Heart left ventricle (tissue), 16 donors: ENCODE results near the gene RND3. TPM values are rescaled to one million over a fixed set of nuclear protein-coding genes. Genes with fewer than 3 reads are reported as not detected.

Experiments used
- ATAC-seq, 4 donors: fragments of 200-7000 bp; cut with Tn5 transposase; one replicate each; pipeline ENCODE4 v1.9.1; 2020 to 2022; ENCODE audit warnings: moderate library complexity in 4 of 4, mild to moderate bottlenecking in 3 of 4, moderate number of reproducible peaks in 1 of 4
- DNase-seq, 5 donors: peaks; one replicate each; pipeline ENCODE4 v3.0.0-alpha.2; 2020
- H3K27ac ChIP-seq, 12 donors: fragments of 200-600 bp; sonication (generic) in 4 of 12; one replicate each; pipeline versions ENCODE4 v1.5.0 to v1.8.0; 2016 to 2022; ENCODE audit warnings: mild to moderate bottlenecking in 2 of 12
- H3K27me3 ChIP-seq, 9 donors: fragments of 200-600 bp; sonication (generic) in 2 of 9; one replicate each; pipeline versions ENCODE4 v1.5.1 to v1.8.0; 2016 to 2022; ENCODE audit warnings: mild to moderate bottlenecking in 3 of 9
- H3K36me3 ChIP-seq, 9 donors: fragments of 200-600 bp; sonication (generic) in 2 of 9; one replicate each; pipeline versions ENCODE4 v1.5.0 to v1.8.0; 2018 to 2022; ENCODE audit warnings: mild to moderate bottlenecking in 2 of 9
- H3K4me1 ChIP-seq, 12 donors: fragments of 200-600 bp; sonication (generic) in 4 of 12; one replicate each; pipeline versions ENCODE4 v1.5.0 to v1.8.0; 2016 to 2022; ENCODE audit warnings: mild to moderate bottlenecking in 3 of 12
- H3K4me3 ChIP-seq, 12 donors: fragments of 200-600 bp; sonication (generic) in 4 of 12; one replicate each; pipeline versions ENCODE4 v1.5.0 to v1.8.0; 2017 to 2022; ENCODE audit warnings: mild to moderate bottlenecking in 9 of 12, moderate library complexity in 4 of 12
- H3K9me3 ChIP-seq, 12 donors: fragments of 200-600 bp; sonication (generic) in 4 of 12; one replicate each; pipeline versions ENCODE4 v1.5.0 to v1.8.0; 2016 to 2022; ENCODE audit warnings: mild to moderate bottlenecking in 1 of 12
- POLR2A ChIP-seq, 2 donors: fragments of 450-650 bp; IDR thresholded peaks; one replicate each; pipeline ENCODE4 v1.6.1; 2017; ENCODE audit warnings: antibody characterized with exemption in 2 of 2, mild to moderate bottlenecking in 2 of 2, moderate library complexity in 2 of 2
- WGBS, 4 donors: extraction: QIAGEN DNeasy Blood & Tissue Kit in 2 of 4; methylation state at CpG; one replicate each; pipeline versions ENCODE4 v1.1.5 to v1.1.7; 2013 to 2018; 5-methylcytosine and 5-hydroxymethylcytosine counted together
- intact Hi-C, 10 donors: fragments of 100-400 bp; cut with DNase I; formaldehyde crosslinking; loops; one replicate each; pipeline versions ENCODE4 v1.11.1 to v1.14.2; 2022
- polyA plus RNA-seq, 2 donors: library from polyadenylated mRNA; stranded (reverse); fragments of 200-250 nt; gene quantifications; one replicate each; pipeline ENCODE4 v1.2.3, GENCODE V29; 2013
- total RNA-seq, 9 donors: library from RNA; depleted of rRNA in 2 of 9; stranded (reverse); fragments of >200 nt in 2 of 9; fragmentation: NEBNext Ultra II Directional in 3 of 9; extraction: Animal tissue kit (Norgen Biotek cat#: 25700) in 3 of 9; gene quantifications; one replicate each; pipeline versions ENCODE4 v1.1.0 to v1.2.4, GENCODE V29; 2016 to 2023
- TF ChIP-seq, protein P1 (sequence below), 12 donors: fragments of 200-600 bp; sonication (generic) in 4 of 12; IDR thresholded peaks; one replicate each; pipeline versions ENCODE4 v1.5.0 to v1.8.0; 2018 to 2022; ENCODE audit warnings: antibody characterized with exemption in 12 of 12, mild to moderate bottlenecking in 5 of 12
- donor health status: ischemic (EF 13 %, LVEDD 7.1; RV severe dilation, severe dysfunction).
- donor health status: healthy with polysubstance abuse.
- donor health status: DM: no; HTN: yes; CAD: no.
- donor health status: DM: no; HTN: no; CAD: no.
- donor health status: ischemic (EF 25% LVEDD 6.9; RV normal size, moderate dysfunction).
- donor health status: ischemic (EF 25% LVEDD 5.7; RV mildly dilated, moderate dysfunction).
- donor health status: healthy.
- donor health status: DM: yes; HTN: yes; CAD: no.
- donor health status: ischemic (EF 35%, LVEDD 5.7; RV mildly dilated, moderate dysfunction).
- donor health status: nonischemic (EF 11% LVEDD 7.7; RV severe dilation, severe dysfunction).
- donor health status: DM: yes; HTN: yes; CAD: no.
- donor health status: PGD.
- donor health status: ischemic (EF 29% LVEDD 5.4; RV normal size, mild dysfunction).
- donor health status: nonischemic (EF 23%, LVEDD 6.1; RV moderate dilation, normal function).

RND3 gene
- total and polyA plus RNA-seq, 11 donors: 16.8 to 40.1 (median 30.2) TPM

DNA sequence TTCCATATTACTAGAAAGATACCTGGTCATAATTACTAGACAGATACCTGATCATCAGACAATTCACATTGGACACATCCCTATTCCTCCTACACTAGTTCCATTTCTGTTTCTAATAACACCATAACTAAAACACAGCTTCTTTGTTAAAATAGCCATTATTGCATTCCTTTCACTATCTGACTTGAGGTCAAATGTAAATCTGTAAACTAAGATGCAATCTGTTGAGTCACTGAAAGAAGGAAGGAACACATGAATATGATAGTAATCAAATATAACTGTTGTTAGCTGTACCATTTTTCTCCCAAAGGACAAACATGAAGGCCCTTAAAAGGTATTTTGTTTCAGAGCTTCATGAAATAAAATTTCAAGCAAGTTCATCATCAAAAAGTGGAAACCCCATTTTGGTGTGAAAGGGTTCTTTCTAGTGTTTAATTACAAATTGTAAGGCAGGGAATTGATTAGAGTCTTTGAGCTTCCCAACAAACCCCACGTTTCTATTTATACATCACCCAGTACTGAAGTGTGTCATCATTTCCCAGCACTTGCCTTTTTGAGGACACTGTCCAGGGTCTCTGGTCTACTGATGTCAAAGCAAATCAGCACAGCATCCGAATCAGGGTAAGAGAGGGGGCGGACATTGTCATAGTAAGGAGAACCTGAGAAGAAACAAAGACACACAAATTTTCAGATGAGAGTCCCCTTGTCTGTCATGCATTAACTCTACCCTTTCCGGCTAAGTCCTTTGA lies 13.0 kb downstream of the RND3 start:
- H3K27me3 ChIP-seq: no peaks in the 10 kb centered on the region
- no peaks in the 10 kb centered on the region for H3K9me3 ChIP-seq
- H3K4me1 ChIP-seq: peaks cover 10 to 82% (median 69%) of the 10 kb centered on the region in 12 donors
- WGBS, 4 donors: 63 to 69% (median 66%) methylated on average over 4 of the region's 4 CpGs
- DNase-seq (no peak), ATAC-seq (peak in 2 of 4 donors; percentile 42 to 48)
- H3K4me3 ChIP-seq: no peak overlapping the region
- peaks cover 0 to 52% (median 22%) of the 10 kb centered on the region in 9 donors for H3K36me3 ChIP-seq
- H3K27ac ChIP-seq: peak overlapping the region in 10 of 12 donors; percentile 7 to 98 (median 70)
- intact Hi-C loops: loop anchor here in 1 of 10 donors (5.0 kb wide), 1 partner anchor 192 kb away; no protein-coding TSS in a partner anchor
- TF ChIP-seq, protein P1, sequence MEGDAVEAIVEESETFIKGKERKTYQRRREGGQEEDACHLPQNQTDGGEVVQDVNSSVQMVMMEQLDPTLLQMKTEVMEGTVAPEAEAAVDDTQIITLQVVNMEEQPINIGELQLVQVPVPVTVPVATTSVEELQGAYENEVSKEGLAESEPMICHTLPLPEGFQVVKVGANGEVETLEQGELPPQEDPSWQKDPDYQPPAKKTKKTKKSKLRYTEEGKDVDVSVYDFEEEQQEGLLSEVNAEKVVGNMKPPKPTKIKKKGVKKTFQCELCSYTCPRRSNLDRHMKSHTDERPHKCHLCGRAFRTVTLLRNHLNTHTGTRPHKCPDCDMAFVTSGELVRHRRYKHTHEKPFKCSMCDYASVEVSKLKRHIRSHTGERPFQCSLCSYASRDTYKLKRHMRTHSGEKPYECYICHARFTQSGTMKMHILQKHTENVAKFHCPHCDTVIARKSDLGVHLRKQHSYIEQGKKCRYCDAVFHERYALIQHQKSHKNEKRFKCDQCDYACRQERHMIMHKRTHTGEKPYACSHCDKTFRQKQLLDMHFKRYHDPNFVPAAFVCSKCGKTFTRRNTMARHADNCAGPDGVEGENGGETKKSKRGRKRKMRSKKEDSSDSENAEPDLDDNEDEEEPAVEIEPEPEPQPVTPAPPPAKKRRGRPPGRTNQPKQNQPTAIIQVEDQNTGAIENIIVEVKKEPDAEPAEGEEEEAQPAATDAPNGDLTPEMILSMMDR (IDR thresholded peaks at IDR 0.05): no peak
- TF ChIP-seq POLR2A (IDR thresholded peaks at IDR 0.05): no peak

DNA sequence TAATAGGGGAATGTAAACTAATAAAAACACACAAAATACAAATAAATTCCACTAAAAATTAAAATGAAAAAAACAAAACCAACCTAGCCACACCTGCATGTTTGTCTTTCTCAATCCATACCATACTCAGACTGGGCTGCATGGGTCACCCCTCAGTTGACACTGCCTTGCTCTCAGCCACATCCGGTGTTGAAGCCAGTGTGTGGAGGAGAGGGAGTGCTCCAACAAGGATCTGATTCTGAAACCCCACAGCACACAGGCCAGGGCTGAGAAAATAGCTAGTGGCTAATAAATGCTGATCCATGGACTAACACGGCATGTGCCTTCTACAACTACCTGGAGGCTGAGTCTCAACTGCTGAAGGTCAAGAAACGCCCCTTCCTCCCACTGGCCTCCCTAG lies 13.7 kb downstream of the RND3 start:
- peaks cover 0 to 59% (median 29%) of the 10 kb centered on the region in 9 donors for H3K36me3 ChIP-seq
- no peak overlapping the region for H3K4me3 ChIP-seq
- no peak for TF ChIP-seq POLR2A (IDR thresholded peaks at IDR 0.05)
- TF ChIP-seq, protein P1 (IDR thresholded peaks at IDR 0.05): no peak
- intact Hi-C loops: no loop called here
- peaks cover 9 to 74% (median 62%) of the 10 kb centered on the region in 12 donors for H3K4me1 ChIP-seq
- no peaks in the 10 kb centered on the region for H3K27me3 ChIP-seq
- 74 to 83% (median 78%) methylated on average over 3 of the region's 3 CpGs for WGBS, 4 donors
- ATAC-seq (no peak), DNase-seq (no peak)
- peak overlapping the region in 9 of 12 donors; percentile 17 to 97 (median 63) for H3K27ac ChIP-seq
- H3K9me3 ChIP-seq: no peaks in the 10 kb centered on the region

DNA sequence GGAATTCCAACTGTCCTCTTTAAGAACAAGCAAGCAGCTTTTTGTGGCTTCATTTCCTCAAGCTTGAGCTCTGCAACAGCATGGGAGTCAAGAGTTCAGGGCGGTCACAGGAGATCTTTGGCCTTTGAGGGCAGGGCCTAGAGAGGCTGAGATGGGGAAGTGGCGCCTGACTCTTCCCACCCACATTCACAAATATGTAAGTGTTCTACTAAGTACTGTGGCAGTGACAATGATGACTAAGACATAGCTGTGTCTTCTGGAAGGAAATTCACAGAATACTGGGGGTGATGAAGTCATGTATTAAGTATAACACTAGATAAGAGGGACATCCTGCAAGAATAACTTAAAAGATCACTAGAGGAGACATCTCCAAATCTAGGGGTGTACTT lies 15.0 kb downstream of the RND3 start:
- 25 to 56% (median 39%) methylated on average over 2 of the region's 2 CpGs for WGBS, 4 donors
- TF ChIP-seq, protein P1 (IDR thresholded peaks at IDR 0.05): no peak
- TF ChIP-seq POLR2A (IDR thresholded peaks at IDR 0.05): no peak
- Histone ChIP-seq H3K4me1 (peaks cover 9 to 62% (median 51%) of the 10 kb centered on the region in 12 donors), H3K27ac (peak overlapping the region; percentile 25 to 97 (median 43)), H3K27me3 (no peaks in the 10 kb centered on the region), H3K4me3 (no peak overlapping the region), H3K36me3 (peaks cover 0 to 72% (median 40%) of the 10 kb centered on the region in 9 donors), H3K9me3 (no peaks in the 10 kb centered on the region)
- DNase-seq (peak; percentile 59 to 80 (median 63)), ATAC-seq (peak; percentile 40 to 86 (median 82))
- intact Hi-C loops: no loop called here

DNA sequence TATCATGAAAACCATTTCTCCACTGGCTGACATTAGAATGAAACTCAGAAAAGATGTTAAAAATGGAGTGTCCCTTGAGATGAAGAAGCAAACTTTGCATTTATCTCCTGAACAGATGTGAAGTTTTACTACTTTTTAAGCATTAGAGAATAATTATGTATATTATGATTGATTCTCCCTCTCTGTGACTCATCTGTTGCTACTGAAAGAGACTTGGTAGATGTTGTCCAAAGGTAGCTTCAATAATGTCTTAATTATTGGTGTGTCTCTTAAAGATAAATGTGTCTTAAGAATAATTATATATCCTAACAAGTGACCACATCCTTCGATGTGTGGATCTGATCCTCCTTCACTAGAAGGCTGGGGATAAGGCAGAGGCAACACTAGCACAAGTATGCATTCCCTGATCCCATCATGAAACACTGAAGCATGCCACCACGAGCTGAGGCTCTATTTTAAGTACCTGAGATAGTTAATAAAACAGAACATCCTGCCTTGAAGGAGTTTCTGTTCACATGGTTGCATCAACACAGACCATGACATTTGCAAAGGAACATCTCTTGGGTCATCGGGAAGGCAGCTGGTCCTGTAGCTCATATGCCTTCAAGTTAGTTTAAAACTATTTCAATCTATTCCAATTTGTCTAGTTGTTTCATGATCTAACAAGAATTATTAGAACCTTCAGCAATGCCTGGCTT lies 15.5 kb downstream of the RND3 start:
- H3K9me3 ChIP-seq: no peaks in the 10 kb centered on the region
- ATAC-seq (peak; percentile 4 to 50 (median 38)), DNase-seq (no peak)
- H3K4me1 ChIP-seq: peaks cover 9 to 61% (median 46%) of the 10 kb centered on the region in 12 donors
- no peak for TF ChIP-seq POLR2A (IDR thresholded peaks at IDR 0.05)
- TF ChIP-seq, protein P1 (IDR thresholded peaks at IDR 0.05): no peak
- no peak overlapping the region for H3K4me3 ChIP-seq
- peaks cover 0 to 76% (median 40%) of the 10 kb centered on the region in 9 donors for H3K36me3 ChIP-seq
- H3K27me3 ChIP-seq: no peaks in the 10 kb centered on the region
- WGBS, 4 donors: 28 to 58% (median 48%) methylated on average over 3 of the region's 3 CpGs
- peak overlapping the region in 10 of 12 donors; percentile 25 to 97 (median 55) for H3K27ac ChIP-seq
- intact Hi-C loops: no loop called here
